Liver (tissue), 9 donors: ENCODE results near the gene LAMC1. TPM values are rescaled to one million over a fixed set of nuclear protein-coding genes. Genes with fewer than 3 reads are reported as not detected.

ENCODE experiments used
- DNase-seq: peaks from one replicate; pipeline ENCODE4 v3.0.0-alpha.2; 2017; ENCODE audit warnings: low spot score
- H3K27ac ChIP-seq, 2 donors: one replicate each; pipeline ENCODE4 v1.7.0; 2013; ENCODE audit warnings: inconsistent platforms in 2 of 2, low read length in 2 of 2, control low read depth in 1 of 2, low read depth in 1 of 2, mild to moderate bottlenecking in 1 of 2
- H3K27me3 ChIP-seq, 4 donors: one replicate each; pipeline versions ENCODE4 v1.6.1 to v1.7.0; 2013; ENCODE audit warnings: low read length in 3 of 4, inconsistent platforms in 1 of 4, mild to moderate bottlenecking in 1 of 4, moderate library complexity in 1 of 4; ENCODE audit not compliant: control insufficient read depth in 4 of 4, insufficient read depth in 4 of 4
- H3K36me3 ChIP-seq, 4 donors: one replicate each; pipeline versions ENCODE4 v1.6.1 to v1.7.0; 2013; ENCODE audit warnings: low read length in 3 of 4, mild to moderate bottlenecking in 3 of 4, low read depth in 1 of 4, moderate library complexity in 1 of 4; ENCODE audit not compliant: control insufficient read depth in 4 of 4, insufficient read depth in 3 of 4
- H3K4me1 ChIP-seq, 4 donors: one replicate each; pipeline versions ENCODE4 v1.6.1 to v1.7.0; 2013; ENCODE audit warnings: low read length in 3 of 4, mild to moderate bottlenecking in 3 of 4, moderate library complexity in 1 of 4; ENCODE audit not compliant: control insufficient read depth in 4 of 4, insufficient read depth in 4 of 4
- H3K4me3 ChIP-seq, 3 donors: one replicate each; pipeline versions ENCODE4 v1.6.1 to v1.7.0; 2013; ENCODE audit warnings: low read length in 3 of 3, control low read depth in 1 of 3, low read depth in 1 of 3, mild to moderate bottlenecking in 1 of 3
- H3K9ac ChIP-seq, 2 donors: one replicate each; pipeline ENCODE4 v1.7.0; 2013; ENCODE audit warnings: low read length in 2 of 2, mild to moderate bottlenecking in 2 of 2, moderate library complexity in 2 of 2, control low read depth in 1 of 2, low read depth in 1 of 2
- H3K9me3 ChIP-seq, 4 donors: one replicate each; pipeline versions ENCODE4 v1.6.1 to v1.7.0; 2013; ENCODE audit warnings: low read length in 3 of 4; ENCODE audit not compliant: control insufficient read depth in 4 of 4
- FOXA1 ChIP-seq: IDR thresholded peaks from 2 replicates; pipeline ENCODE4 v1.6.1; 2016; ENCODE audit warnings: antibody characterized with exemption
- FOXA2 ChIP-seq: IDR thresholded peaks from 2 replicates; pipeline ENCODE4 v1.6.1; 2016; ENCODE audit warnings: antibody characterized with exemption
- GABPA ChIP-seq, 2 donors: IDR thresholded peaks in 1 of 2; conservative IDR thresholded peaks in 1 of 2; 2 replicates each; pipeline ENCODE4 v1.6.1; 2016; ENCODE audit warnings: antibody characterized with exemption in 2 of 2, mild to moderate bottlenecking in 1 of 2, moderate library complexity in 1 of 2
- HNF4G ChIP-seq: IDR thresholded peaks from 2 replicates; pipeline ENCODE4 v1.6.1; 2016; ENCODE audit warnings: antibody characterized with exemption
- JUND ChIP-seq, 2 donors: IDR thresholded peaks; 2 replicates each; pipeline ENCODE4 v1.6.1; 2016; ENCODE audit warnings: antibody characterized with exemption in 2 of 2
- NR2F2 ChIP-seq: IDR thresholded peaks from 2 replicates; pipeline ENCODE4 v1.6.1; 2016; ENCODE audit warnings: antibody characterized with exemption
- RAD21 ChIP-seq, 2 donors: IDR thresholded peaks; 2 replicates each; pipeline ENCODE4 v1.6.1; 2016; ENCODE audit warnings: antibody characterized with exemption in 2 of 2, mild to moderate bottlenecking in 2 of 2
- RXRA ChIP-seq, 2 donors: IDR thresholded peaks; 2 replicates each; pipeline ENCODE4 v1.6.1; 2017 to 2018; ENCODE audit warnings: antibody characterized with exemption in 2 of 2, mild to moderate bottlenecking in 1 of 2
- SP1 ChIP-seq: IDR thresholded peaks from 2 replicates; pipeline ENCODE4 v1.6.1; 2018; ENCODE audit warnings: antibody characterized with exemption, mild to moderate bottlenecking
- YY1 ChIP-seq: IDR thresholded peaks from 2 replicates; pipeline ENCODE4 v1.6.1; 2016; ENCODE audit warnings: antibody characterized with exemption, mild to moderate bottlenecking
- WGBS: extraction: QIAGEN DNeasy Blood & Tissue Kit; methylation state at CpG from one replicate; pipeline ENCODE4 v1.1.7; 2013; 5-methylcytosine and 5-hydroxymethylcytosine counted together
- polyA plus RNA-seq, 2 donors: library from polyadenylated mRNA; stranded (reverse) in 1 of 2; unstranded in 1 of 2; fragments of 200-250 nt in 1 of 2; fragments of >200 nt in 1 of 2; fragmentation: Nextera tagmentation in 1 of 2; extraction: Ambion mirVana in 1 of 2; gene quantifications; one replicate each; pipeline versions ENCODE4 v1.2.1 to v1.2.3, GENCODE V29; 2013 to 2015
- total RNA-seq, 2 donors: library from RNA; depleted of rRNA; stranded (reverse); fragments of >200 nt; gene quantifications; one replicate each; pipeline ENCODE4 v1.2.3, GENCODE V29; 2014
- TF ChIP-seq, protein P1 (sequence below): IDR thresholded peaks from 2 replicates; pipeline ENCODE4 v1.6.1; 2016; ENCODE audit warnings: antibody characterized with exemption
- TF ChIP-seq, protein P2 (sequence below): IDR thresholded peaks from 2 replicates; pipeline ENCODE4 v1.6.1; 2016; ENCODE audit warnings: antibody characterized with exemption, mild to moderate bottlenecking
- TF ChIP-seq, protein P3 (sequence below): fragments of 150-350 bp; IDR thresholded peaks from 2 replicates; pipeline ENCODE4 v1.5.1; 2017; ENCODE audit warnings: improper control_type of control experiment, low read depth, low read length; ENCODE audit not compliant: missing input control
- TF ChIP-seq, protein P4 (sequence below): IDR thresholded peaks from 2 replicates; pipeline ENCODE4 v1.6.1; 2016; ENCODE audit warnings: antibody characterized with exemption
- donor health status: healthy.
- donor health status: healthy.
- donor health status: healthy.
- donor health status: healthy.
- donor health status: healthy.

The LAMC1 gene
- total and polyA plus RNA-seq, 4 donors = 5.3 to 35.1 (median 19.7) TPM

DNA sequence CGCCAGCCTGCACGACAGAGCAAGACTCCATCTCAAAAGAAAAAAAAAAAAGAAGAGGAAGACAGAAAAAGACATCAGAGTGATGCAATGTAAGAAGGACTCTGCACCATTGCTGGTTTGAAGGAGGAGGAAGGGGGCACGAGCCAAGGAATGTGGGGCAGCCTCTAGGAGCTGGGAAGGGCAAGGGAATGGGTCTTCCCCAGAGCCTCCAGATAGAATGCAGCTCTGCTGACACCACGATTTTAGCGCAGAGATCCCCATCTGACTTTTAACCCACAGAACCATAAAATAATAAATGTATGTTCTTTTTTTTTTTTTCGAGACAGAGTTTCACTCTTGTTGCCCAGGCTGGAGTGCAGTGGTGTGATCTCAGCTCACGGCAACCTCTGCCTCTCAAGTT lies 129.0 kb downstream of the LAMC1 start:
- H3K27ac ChIP-seq = no peak overlapping the region
- H3K4me1 ChIP-seq = no peaks in the 10 kb centered on the region
- H3K27me3 ChIP-seq = no peaks in the 10 kb centered on the region
- no peak for DNase-seq
- H3K36me3 ChIP-seq = no peaks in the 10 kb centered on the region
- H3K9me3 ChIP-seq = no peaks in the 10 kb centered on the region
- H3K9ac ChIP-seq = no peak overlapping the region
- no peak overlapping the region for H3K4me3 ChIP-seq
- TF ChIP-seq FOXA1 (no peak), RXRA (IDR thresholded peaks at IDR 0.05) (no peak), HNF4G (no peak), GABPA (IDR thresholded peaks at IDR 0.05 in 1 of 2, conservative IDR thresholded peaks at IDR 0.05 in 1 of 2) (no peak), NR2F2 (no peak), RAD21 (IDR thresholded peaks at IDR 0.05) (no peak), JUND (IDR thresholded peaks at IDR 0.05) (no peak), SP1 (no peak), FOXA2 (no peak)
- TF ChIP-seq, protein P1, sequence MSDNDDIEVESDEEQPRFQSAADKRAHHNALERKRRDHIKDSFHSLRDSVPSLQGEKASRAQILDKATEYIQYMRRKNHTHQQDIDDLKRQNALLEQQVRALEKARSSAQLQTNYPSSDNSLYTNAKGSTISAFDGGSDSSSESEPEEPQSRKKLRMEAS = no peak
- TF ChIP-seq, protein P2, sequence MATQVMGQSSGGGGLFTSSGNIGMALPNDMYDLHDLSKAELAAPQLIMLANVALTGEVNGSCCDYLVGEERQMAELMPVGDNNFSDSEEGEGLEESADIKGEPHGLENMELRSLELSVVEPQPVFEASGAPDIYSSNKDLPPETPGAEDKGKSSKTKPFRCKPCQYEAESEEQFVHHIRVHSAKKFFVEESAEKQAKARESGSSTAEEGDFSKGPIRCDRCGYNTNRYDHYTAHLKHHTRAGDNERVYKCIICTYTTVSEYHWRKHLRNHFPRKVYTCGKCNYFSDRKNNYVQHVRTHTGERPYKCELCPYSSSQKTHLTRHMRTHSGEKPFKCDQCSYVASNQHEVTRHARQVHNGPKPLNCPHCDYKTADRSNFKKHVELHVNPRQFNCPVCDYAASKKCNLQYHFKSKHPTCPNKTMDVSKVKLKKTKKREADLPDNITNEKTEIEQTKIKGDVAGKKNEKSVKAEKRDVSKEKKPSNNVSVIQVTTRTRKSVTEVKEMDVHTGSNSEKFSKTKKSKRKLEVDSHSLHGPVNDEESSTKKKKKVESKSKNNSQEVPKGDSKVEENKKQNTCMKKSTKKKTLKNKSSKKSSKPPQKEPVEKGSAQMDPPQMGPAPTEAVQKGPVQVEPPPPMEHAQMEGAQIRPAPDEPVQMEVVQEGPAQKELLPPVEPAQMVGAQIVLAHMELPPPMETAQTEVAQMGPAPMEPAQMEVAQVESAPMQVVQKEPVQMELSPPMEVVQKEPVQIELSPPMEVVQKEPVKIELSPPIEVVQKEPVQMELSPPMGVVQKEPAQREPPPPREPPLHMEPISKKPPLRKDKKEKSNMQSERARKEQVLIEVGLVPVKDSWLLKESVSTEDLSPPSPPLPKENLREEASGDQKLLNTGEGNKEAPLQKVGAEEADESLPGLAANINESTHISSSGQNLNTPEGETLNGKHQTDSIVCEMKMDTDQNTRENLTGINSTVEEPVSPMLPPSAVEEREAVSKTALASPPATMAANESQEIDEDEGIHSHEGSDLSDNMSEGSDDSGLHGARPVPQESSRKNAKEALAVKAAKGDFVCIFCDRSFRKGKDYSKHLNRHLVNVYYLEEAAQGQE = no peak
- WGBS = 89% methylated on average over 7 of the region's 7 CpGs

DNA sequence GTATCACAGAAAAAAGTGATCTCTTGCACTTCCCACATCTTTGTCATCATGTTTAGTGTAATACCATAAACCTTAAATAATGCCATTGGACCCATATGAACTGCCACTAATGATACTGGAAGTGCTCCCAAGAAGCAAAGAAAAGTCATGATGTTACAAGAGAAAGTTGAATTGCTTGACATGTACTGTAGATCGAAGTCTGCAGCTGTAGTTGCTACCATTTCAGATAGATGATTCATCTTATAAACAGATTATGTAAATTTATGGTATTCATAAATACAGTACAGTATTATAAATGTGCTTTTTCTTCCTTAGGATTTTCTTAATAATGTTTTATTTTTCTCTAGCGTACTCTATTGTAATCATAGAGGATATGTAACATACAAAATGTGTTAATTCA lies 132.7 kb downstream of the LAMC1 start:
- Histone ChIP-seq H3K27me3 (no peaks in the 10 kb centered on the region), H3K9me3 (no peaks in the 10 kb centered on the region), H3K4me1 (no peaks in the 10 kb centered on the region), H3K4me3 (no peak overlapping the region), H3K9ac (no peak overlapping the region), H3K27ac (no peak overlapping the region), H3K36me3 (no peaks in the 10 kb centered on the region)
- whole genome bisulfite sequencing = 92% methylated on average over 2 of the region's 2 CpGs
- TF ChIP-seq YY1 (no peak), SP1 (no peak), HNF4G (no peak), RAD21 (IDR thresholded peaks at IDR 0.05) (no peak), JUND (IDR thresholded peaks at IDR 0.05) (no peak), RXRA (IDR thresholded peaks at IDR 0.05) (no peak), GABPA (IDR thresholded peaks at IDR 0.05 in 1 of 2, conservative IDR thresholded peaks at IDR 0.05 in 1 of 2) (no peak)
- TF ChIP-seq, protein P3, sequence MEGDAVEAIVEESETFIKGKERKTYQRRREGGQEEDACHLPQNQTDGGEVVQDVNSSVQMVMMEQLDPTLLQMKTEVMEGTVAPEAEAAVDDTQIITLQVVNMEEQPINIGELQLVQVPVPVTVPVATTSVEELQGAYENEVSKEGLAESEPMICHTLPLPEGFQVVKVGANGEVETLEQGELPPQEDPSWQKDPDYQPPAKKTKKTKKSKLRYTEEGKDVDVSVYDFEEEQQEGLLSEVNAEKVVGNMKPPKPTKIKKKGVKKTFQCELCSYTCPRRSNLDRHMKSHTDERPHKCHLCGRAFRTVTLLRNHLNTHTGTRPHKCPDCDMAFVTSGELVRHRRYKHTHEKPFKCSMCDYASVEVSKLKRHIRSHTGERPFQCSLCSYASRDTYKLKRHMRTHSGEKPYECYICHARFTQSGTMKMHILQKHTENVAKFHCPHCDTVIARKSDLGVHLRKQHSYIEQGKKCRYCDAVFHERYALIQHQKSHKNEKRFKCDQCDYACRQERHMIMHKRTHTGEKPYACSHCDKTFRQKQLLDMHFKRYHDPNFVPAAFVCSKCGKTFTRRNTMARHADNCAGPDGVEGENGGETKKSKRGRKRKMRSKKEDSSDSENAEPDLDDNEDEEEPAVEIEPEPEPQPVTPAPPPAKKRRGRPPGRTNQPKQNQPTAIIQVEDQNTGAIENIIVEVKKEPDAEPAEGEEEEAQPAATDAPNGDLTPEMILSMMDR = no peak
- TF ChIP-seq, protein P4, sequence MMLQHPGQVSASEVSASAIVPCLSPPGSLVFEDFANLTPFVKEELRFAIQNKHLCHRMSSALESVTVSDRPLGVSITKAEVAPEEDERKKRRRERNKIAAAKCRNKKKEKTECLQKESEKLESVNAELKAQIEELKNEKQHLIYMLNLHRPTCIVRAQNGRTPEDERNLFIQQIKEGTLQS = no peak
- no peak for DNase-seq
